RPMI7951 (cell line): ENCODE data around the gene ESX1. TPM values are rescaled to one million over a fixed set of nuclear protein-coding genes. Genes with fewer than 3 reads are reported as not detected.
"Not testable (repeated sequence)": the region's sequence is repeated elsewhere in the genome, so short reads cannot be mapped to it uniquely, and the experiment has no call there.

ENCODE experiments used
- DNase-seq: peaks from one replicate; pipeline ENCODE4 v3.0.0-alpha.2; 2012; ENCODE audit warnings: low read depth
- total RNA-seq: library from RNA; depleted of rRNA; stranded (reverse); fragments of >200 nt; shearing (Covaris generic); gene quantifications from 2 replicates; pipeline ENCODE4 v1.2.3, GENCODE V29; 2014; rRNA removed

Gene ESX1
- not detected in 2 replicates for total RNA-seq

GRCh38 chrX:104254442-104255115 lies at the start of gene ESX1:
Gene ESX1, minus strand, starts transcription at chrX:104254933. Its CDS starts 84 bp downstream, at chrX:104254849.
- DNase-seq: no peak

DNA sequence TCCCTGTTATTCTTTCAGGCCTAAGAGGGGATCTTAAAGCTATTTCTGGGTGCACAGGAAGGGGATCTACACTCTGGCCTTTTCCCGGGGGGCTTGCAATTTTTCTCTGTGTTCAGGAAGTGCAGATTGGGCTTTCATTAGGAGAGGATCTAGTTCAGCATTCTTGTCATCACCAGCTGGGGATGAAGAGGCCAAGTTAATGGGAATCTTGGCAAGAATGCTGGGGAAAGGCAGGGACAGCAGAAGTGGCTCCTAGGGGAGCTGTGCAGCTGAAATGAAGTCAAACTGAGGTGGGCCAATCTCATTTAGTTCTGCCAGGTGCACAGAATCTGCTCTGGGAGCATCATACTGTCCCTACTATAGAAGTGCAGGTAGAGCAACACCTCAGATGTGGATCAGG lies 40.9 kb upstream of the ESX1 start:
- DNase-seq: no peak

DNA sequence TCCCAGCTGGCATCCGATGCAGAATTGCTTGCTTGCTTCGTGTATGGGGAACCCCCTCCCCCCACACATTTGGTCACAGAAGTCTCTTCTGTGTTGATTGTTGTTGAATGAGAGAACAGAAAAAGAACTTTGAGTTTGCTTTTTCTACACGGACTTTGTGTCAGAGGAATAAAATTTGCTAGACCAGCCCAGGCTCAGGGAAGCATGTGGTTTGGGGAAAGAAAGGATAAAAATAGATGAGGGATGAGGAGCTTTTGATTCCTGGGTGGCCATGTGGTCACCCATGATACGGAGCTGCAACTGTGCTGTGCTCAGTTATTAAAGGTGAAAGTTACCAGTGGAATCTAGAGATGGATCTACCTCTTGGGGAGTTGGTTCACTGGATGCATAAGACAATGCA lies 34.2 kb upstream of the ESX1 start:
- no peak for DNase-seq

GRCh38 chrX:104288269-104288668 lies 33.5 kb upstream of the ESX1 start:
- DNase-seq: no peak

GRCh38 chrX:104285201-104285600 lies 30.5 kb upstream of the ESX1 start:
- DNase-seq: no peak

DNA sequence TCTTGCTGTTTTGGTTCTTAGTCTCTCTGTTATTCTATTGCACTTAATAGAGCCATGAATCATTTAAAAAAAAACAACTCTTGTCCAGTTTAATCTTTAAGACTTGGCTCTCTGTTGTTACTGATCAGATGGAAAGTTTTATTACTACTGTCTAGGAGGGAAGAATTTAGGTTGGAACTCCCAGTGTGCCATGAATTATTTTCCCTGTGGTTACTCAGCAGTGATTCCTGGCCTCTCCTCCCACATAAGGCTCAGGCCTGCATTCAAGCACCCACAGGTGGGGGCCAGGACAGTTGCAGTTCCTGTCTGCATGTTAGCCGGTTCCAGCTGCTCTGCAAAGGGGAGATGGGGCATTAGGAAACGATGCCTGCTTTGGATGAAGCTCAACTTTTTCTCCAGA lies 29.8 kb upstream of the ESX1 start:
- DNase-seq: no peak

- DNase-seq: no peak
Observed at GRCh38 chrX:104282166-104282725, 27.5 kb upstream of the ESX1 start.

- DNase-seq: no peak
Observed at GRCh38 chrX:104281564-104281963, 26.8 kb upstream of the ESX1 start.

- DNase-seq: no peak
Observed at GRCh38 chrX:104280609-104281008, 25.9 kb upstream of the ESX1 start.

DNA sequence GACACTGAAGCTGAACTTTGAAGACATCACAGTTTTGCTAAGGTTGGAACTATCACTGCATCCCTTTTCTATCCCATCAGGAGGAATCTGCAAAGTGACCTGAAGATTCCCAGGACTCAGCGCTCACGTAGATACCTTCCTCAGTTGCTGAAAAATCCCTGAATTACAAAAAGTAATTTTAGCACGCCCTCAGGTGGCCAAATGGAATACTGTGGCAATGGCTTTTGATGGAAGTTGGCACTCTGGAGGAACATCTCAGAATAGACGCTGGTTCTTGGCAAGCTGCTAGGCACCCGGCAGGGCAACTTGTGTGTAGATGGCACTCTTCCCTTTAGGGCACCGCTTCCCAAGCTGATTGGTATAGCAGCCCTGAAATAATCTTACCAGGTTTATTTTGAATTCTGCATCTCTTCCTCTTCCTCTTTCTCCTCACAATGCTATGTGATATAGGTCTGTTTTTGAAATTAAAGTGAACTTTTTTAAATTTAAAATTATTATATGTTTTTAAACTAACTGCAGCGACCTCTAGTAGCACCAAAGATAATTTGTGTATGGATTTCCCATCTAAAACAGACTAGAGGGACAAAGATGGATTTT lies 16.3 kb upstream of the ESX1 start:
- DNase-seq: peak; percentile 21

GRCh38 chrX:104270212-104270611 lies 15.5 kb upstream of the ESX1 start:
- DNase-seq: no peak

DNA sequence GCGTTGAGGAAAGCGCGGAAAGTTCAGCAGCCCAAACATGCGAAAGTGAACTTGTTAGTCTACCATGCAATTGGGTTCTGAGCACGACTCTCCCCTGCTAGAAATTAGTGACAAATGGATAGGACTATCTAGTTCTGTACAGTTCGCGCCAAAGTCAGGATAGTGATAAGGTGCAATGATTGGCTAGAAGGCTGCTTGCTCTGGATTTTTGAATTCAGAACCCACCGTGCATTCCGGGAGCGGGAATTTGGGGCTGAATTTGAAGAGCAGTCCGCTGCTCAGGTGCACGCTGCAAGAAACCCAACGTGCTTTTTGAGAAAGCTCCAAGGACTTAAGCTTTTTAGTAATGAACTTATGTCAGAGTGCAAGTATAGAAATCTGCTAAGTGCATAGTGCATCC lies 732 bp upstream of the ESX1 start:
- DNase-seq: no peak

- DNase-seq: no peak
Observed at GRCh38 chrX:104253567-104254441, 929 bp downstream of the ESX1 start.

GRCh38 chrX:104250470-104250869 lies 4.3 kb downstream of the ESX1 start:
- no peak for DNase-seq

DNA sequence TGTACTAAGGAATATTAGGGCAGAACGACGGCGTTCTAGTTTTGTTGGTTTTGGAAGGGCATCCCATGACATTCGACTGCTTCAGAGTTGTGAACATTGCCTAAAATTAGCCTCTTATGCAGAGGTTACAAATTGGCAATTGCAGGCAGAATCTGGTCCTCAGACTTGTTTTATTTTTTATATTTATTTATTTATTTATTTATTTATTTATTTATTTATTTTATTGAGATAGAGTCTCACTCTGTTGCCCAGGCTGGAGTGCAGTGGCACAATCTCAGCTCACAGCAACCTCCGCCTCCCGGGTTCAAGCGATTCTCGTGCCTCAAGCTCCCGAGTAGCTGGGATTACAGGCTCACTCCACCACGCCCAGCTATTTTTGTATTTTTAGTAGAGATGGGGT lies 24.7 kb downstream of the ESX1 start:
- DNase-seq: not testable (repeated sequence)

DNA sequence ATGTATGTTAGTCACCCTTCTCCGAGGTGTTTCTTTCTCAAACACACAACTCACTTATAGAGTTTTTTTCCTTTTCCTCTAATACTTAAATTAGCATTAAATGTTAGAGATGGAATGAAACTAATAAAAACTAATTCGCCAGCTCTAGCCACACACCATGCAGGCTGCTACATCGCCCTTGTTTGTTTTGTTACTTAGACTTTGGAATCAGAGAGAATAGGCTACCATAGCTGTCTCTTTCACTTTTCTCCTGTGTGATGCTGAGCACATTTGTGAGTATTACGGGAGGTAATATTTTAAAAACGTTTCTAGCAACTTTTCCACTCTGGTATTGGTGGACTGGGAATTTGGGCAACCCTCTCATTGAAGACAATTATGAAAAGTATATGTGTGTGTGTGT lies 43.5 kb downstream of the ESX1 start:
- no peak for DNase-seq

DNA sequence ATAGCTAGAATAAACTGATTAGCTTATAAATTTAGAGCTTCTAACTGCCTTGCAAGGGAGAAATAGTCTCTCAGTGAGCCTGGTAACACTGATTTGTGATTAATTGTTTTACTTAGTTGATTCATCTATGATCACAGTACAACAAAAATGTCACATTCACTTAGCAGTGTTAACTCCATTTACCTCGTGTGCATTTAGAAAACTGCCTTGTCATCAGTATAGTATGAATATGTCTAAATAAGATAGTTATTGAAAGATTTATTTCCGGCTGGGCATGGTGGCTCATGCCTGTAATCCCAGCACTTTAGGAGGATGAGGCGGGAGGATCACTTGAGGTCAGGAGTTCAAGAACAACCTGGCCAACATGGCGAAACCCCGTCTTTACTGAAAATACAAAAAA lies 49.2 kb downstream of the ESX1 start:
- DNase-seq: no peak

Other genes with a start within 250 kb of the ESX1 start
- gene H2BW1, start 241.2 kb downstream of the ESX1 start, total RNA-seq: not detected in 2 replicates
- not detected in 2 replicates for gene H2BW2, start 215.0 kb downstream of the ESX1 start, total RNA-seq
- gene TMSB15C, start 178.7 kb downstream of the ESX1 start, total RNA-seq: 3.0 and 7.3 TPM in 2 replicates
- gene ZCCHC18, start 142.4 kb downstream of the ESX1 start, total RNA-seq: 0.20 TPM in 1 of 2 replicates, not detected in the other
- gene SLC25A53, start 97.9 kb downstream of the ESX1 start, total RNA-seq: 6.4 and 7.4 TPM in 2 replicates
- 11.9 and 14.7 TPM in 2 replicates for gene FAM199X, start 88.5 kb downstream of the ESX1 start, total RNA-seq